Spleen (tissue), 11 donors: Measurements from ENCODE around the gene PRKAG3. TPM values are rescaled to one million over a fixed set of nuclear protein-coding genes. Genes with fewer than 3 reads are reported as not detected.

Source experiments
- DNase-seq: peaks from one replicate; pipeline ENCODE4 v3.0.0-alpha.2; 2020
- H3K27ac ChIP-seq, 8 donors: fragments of 200-600 bp; sonication (generic) in 7 of 8; 1 replicate in 4 of 8; 2 replicates in 4 of 8; pipeline versions ENCODE4 v1.5.0 to v1.8.0; 2016 to 2021; ENCODE audit warnings: inconsistent platforms in 4 of 8, mild to moderate bottlenecking in 4 of 8, moderate library complexity in 1 of 8
- H3K27me3 ChIP-seq, 7 donors: fragments of 200-600 bp; sonication (generic) in 6 of 7; replicated peaks in 1 of 7; 1 replicate in 4 of 7; 2 replicates in 3 of 7; pipeline versions ENCODE4 v1.5.0 to v1.8.0; 2016 to 2021; ENCODE audit warnings: inconsistent platforms in 3 of 7, mild to moderate bottlenecking in 1 of 7
- H3K36me3 ChIP-seq, 6 donors: fragments of 200-600 bp; sonication (generic) in 5 of 6; 1 replicate in 4 of 6; 2 replicates in 2 of 6; pipeline versions ENCODE4 v1.5.0 to v1.8.0; 2016 to 2021; ENCODE audit warnings: inconsistent platforms in 2 of 6
- H3K4me1 ChIP-seq, 6 donors: fragments of 200-600 bp; sonication (generic) in 5 of 6; 1 replicate in 3 of 6; 2 replicates in 3 of 6; pipeline versions ENCODE4 v1.5.0 to v1.8.0; 2016 to 2021; ENCODE audit warnings: inconsistent platforms in 3 of 6
- H3K4me3 ChIP-seq, 8 donors: fragments of 200-600 bp; sonication (generic) in 7 of 8; 1 replicate in 4 of 8; 2 replicates in 4 of 8; pipeline versions ENCODE4 v1.5.0 to v1.8.0; 2016 to 2021; ENCODE audit warnings: inconsistent platforms in 4 of 8, mild to moderate bottlenecking in 4 of 8, moderate library complexity in 2 of 8
- H3K9me3 ChIP-seq, 8 donors: fragments of 200-600 bp; sonication (generic) in 7 of 8; 1 replicate in 4 of 8; 2 replicates in 4 of 8; pipeline versions ENCODE4 v1.5.0 to v1.8.0; 2016 to 2021; ENCODE audit warnings: inconsistent platforms in 4 of 8
- POLR2A ChIP-seq, 3 donors: fragments of 450-650 bp; IDR thresholded peaks; one replicate each; pipeline ENCODE4 v1.5.1; 2017; ENCODE audit warnings: antibody characterized with exemption in 3 of 3, mild to moderate bottlenecking in 1 of 3
- POLR2AphosphoS5 ChIP-seq, 3 donors: sonication (generic); formaldehyde crosslinking; IDR thresholded peaks; one replicate each; pipeline ENCODE4 v1.5.1; 2017; ENCODE audit warnings: antibody characterized with exemption in 3 of 3
- WGBS, 5 donors: extraction: QIAGEN DNeasy Blood & Tissue Kit in 3 of 5; methylation state at CpG; one replicate each; pipeline versions ENCODE4 v1.1.5 to v1.1.7; 2013 to 2018; 5-methylcytosine and 5-hydroxymethylcytosine counted together
- intact Hi-C: fragments of 100-400 bp; cut with DNase I; formaldehyde crosslinking; loops from one replicate; pipeline ENCODE4 v1.15.0; 2023; ENCODE audit warnings: low total_unique reads
- polyA plus RNA-seq, 3 donors: library from polyadenylated mRNA; stranded (reverse); fragments of 200-250 nt; gene quantifications; one replicate each; pipeline ENCODE4 v1.2.1, GENCODE V29; 2013
- total RNA-seq, 7 donors: library from RNA; depleted of rRNA in 3 of 7; stranded (reverse); fragments of >200 nt in 3 of 7; fragmentation: NEBNext Ultra II Directional in 4 of 7; extraction: Animal tissue kit (Norgen Biotek cat#: 25700) in 4 of 7; gene quantifications; one replicate each; pipeline versions ENCODE4 v1.1.0 to v1.2.1, GENCODE V29; 2016 to 2021
- TF ChIP-seq, protein P1 (sequence below), 11 experiments: fragments of 200-600 bp in 7 of 11; fragments of 450-650 bp in 4 of 11; sonication (generic) in 4 of 11; IDR thresholded peaks in 8 of 11; conservative IDR thresholded peaks in 3 of 11; 1 replicate in 7 of 11; 2 replicates in 4 of 11; pipeline versions ENCODE4 v1.4.0 to v1.8.0; 2016 to 2021; ENCODE audit warnings: antibody characterized with exemption in 11 of 11, inconsistent platforms in 4 of 11, mild to moderate bottlenecking in 1 of 11
- donor health status: healthy with polysubstance abuse.
- donor health status: DM: no; HTN: no; CAD: no; lungs with moderate emphysema.
- donor health status: DM: no; HTN: no; CAD: no.
- donor health status: Bipolar disorder and iron deficiency.
- donor health status: healthy.
- donor health status: DM: no; HTN: no; CAD: no.
- donor health status: DM: yes; HTN: yes; CAD: no.

Gene PRKAG3
- total and polyA plus RNA-seq, 10 donors, result not detected

GRCh38 chr2:218829868-218830451, 1.6 kb downstream of the PRKAG3 start:
- Histone ChIP-seq H3K9me3 (no peaks in the 10 kb centered on the region), H3K4me1 (peaks cover 0 to 2% (median 0%) of the 10 kb centered on the region in 6 donors), H3K27me3 (peaks cover 0 to 57% (median 0%) of the 10 kb centered on the region in 7 donors), H3K4me3 (no peak overlapping the region), H3K36me3 (no peaks in the 10 kb centered on the region), H3K27ac (no peak overlapping the region)
- peak; percentile 64 for DNase-seq
- WGBS, 5 donors, result 80 to 83% (median 82%) methylated on average over 13 to 17 of the region's 17 CpGs
- intact Hi-C loops, result no loop called here
- TF ChIP-seq, protein P1, sequence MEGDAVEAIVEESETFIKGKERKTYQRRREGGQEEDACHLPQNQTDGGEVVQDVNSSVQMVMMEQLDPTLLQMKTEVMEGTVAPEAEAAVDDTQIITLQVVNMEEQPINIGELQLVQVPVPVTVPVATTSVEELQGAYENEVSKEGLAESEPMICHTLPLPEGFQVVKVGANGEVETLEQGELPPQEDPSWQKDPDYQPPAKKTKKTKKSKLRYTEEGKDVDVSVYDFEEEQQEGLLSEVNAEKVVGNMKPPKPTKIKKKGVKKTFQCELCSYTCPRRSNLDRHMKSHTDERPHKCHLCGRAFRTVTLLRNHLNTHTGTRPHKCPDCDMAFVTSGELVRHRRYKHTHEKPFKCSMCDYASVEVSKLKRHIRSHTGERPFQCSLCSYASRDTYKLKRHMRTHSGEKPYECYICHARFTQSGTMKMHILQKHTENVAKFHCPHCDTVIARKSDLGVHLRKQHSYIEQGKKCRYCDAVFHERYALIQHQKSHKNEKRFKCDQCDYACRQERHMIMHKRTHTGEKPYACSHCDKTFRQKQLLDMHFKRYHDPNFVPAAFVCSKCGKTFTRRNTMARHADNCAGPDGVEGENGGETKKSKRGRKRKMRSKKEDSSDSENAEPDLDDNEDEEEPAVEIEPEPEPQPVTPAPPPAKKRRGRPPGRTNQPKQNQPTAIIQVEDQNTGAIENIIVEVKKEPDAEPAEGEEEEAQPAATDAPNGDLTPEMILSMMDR (IDR thresholded peaks at IDR 0.05 in 8 of 11, conservative IDR thresholded peaks at IDR 0.05 in 3 of 11), result no peak
- no peak for TF ChIP-seq POLR2AphosphoS5 (IDR thresholded peaks at IDR 0.05)
- TF ChIP-seq POLR2A (IDR thresholded peaks at IDR 0.05), result no peak

DNA sequence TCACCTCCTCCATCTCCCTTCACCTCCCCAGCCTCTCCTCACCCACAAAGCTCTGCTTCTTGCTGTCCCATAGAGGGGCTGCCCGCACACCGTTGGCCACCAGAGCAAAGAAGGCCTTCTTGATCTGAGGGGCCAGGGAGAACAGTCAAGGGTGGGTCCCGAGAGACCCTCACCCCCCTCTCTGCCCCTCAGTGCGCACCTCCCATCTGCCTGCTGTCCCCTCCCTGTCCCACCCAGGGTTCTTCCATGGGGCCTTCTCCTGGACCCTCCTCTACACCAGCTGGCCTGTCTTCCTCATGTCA, 3.2 kb downstream of the PRKAG3 start:
- H3K27ac ChIP-seq, result no peak overlapping the region
- peak; percentile 44 for DNase-seq
- TF ChIP-seq POLR2A (IDR thresholded peaks at IDR 0.05) (no peak), POLR2AphosphoS5 (IDR thresholded peaks at IDR 0.05) (no peak)
- TF ChIP-seq, protein P1 (IDR thresholded peaks at IDR 0.05 in 8 of 11, conservative IDR thresholded peaks at IDR 0.05 in 3 of 11), result no peak
- peaks cover 0 to 50% (median 0%) of the 10 kb centered on the region in 7 donors for H3K27me3 ChIP-seq
- WGBS, 5 donors, result 79 to 89% (median 84%) methylated on average over 4 of the region's 4 CpGs
- H3K4me1 ChIP-seq, result peaks cover 0 to 2% (median 0%) of the 10 kb centered on the region in 6 donors
- no peak overlapping the region for H3K4me3 ChIP-seq
- H3K9me3 ChIP-seq, result no peaks in the 10 kb centered on the region
- H3K36me3 ChIP-seq, result no peaks in the 10 kb centered on the region
- intact Hi-C loops, result no loop called here

DNA sequence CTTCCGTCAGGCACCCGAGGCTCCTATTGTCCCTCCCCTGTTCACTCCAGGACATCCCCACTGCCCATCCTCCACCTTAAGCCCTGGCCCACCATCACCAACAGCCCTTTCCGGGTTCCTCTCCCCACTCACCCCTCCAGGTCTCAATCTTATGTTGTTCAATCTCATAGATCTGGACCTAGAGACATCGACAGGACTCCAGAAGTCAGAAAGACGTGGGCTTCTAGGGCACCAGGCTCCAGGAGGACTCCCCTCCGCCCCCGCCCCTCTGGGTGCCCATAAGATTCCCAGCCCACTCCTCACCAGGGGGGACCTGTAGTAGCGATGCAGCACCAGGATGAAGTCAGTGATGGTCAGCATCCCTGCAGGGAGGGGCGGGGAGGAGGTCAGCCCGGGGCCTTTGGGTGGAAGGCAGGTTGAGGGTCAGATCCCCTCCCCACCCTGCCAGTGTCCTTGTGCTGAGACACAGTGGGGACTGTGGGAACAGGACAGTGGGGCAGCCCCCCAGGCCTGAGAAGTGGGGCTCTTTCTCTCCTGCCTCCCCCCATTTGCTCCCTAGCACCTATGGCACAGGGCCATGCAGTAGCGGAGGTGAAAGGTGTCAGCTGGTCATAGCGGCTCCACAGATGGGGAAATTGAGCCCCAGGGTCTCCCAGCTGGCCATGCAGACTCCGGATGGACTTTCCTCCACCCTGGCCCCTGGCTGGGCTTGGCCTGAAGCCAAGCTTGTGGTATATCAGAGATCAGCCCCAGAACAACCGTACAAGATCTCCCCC, 3.7 kb downstream of the PRKAG3 start:
- no peak for TF ChIP-seq POLR2AphosphoS5 (IDR thresholded peaks at IDR 0.05)
- TF ChIP-seq, protein P1 (IDR thresholded peaks at IDR 0.05 in 8 of 11, conservative IDR thresholded peaks at IDR 0.05 in 3 of 11), result no peak
- no peak for TF ChIP-seq POLR2A (IDR thresholded peaks at IDR 0.05)
- WGBS, 5 donors, result 63 to 74% (median 73%) methylated on average over 13 to 14 of the region's 14 CpGs
- Histone ChIP-seq H3K36me3 (no peaks in the 10 kb centered on the region), H3K27me3 (peaks cover 0 to 46% (median 0%) of the 10 kb centered on the region in 7 donors), H3K27ac (no peak overlapping the region), H3K4me3 (no peak overlapping the region), H3K9me3 (no peaks in the 10 kb centered on the region), H3K4me1 (peaks cover 0 to 2% (median 0%) of the 10 kb centered on the region in 6 donors)
- peak; percentile 68 for DNase-seq
- intact Hi-C loops, result no loop called here

GRCh38 chr2:218826791-218827190, 4.8 kb downstream of the PRKAG3 start:
- peaks cover 0 to 35% (median 0%) of the 10 kb centered on the region in 7 donors for H3K27me3 ChIP-seq
- TF ChIP-seq POLR2A (IDR thresholded peaks at IDR 0.05) (no peak), POLR2AphosphoS5 (IDR thresholded peaks at IDR 0.05) (no peak)
- TF ChIP-seq, protein P1 (IDR thresholded peaks at IDR 0.05 in 8 of 11, conservative IDR thresholded peaks at IDR 0.05 in 3 of 11), result no peak
- WGBS, 5 donors, result 84 to 91% (median 87%) methylated on average over 10 of the region's 10 CpGs
- no peaks in the 10 kb centered on the region for H3K9me3 ChIP-seq
- DNase-seq, result peak; percentile 41
- intact Hi-C loops, result no loop called here
- peaks cover 0 to 2% (median 0%) of the 10 kb centered on the region in 6 donors for H3K4me1 ChIP-seq
- no peaks in the 10 kb centered on the region for H3K36me3 ChIP-seq
- H3K4me3 ChIP-seq, result no peak overlapping the region
- H3K27ac ChIP-seq, result no peak overlapping the region
